HUES64 (cell line): ENCODE measurements around the gene SART3.

Experiments
- H3K27ac ChIP-seq: 2 replicates; pipeline ENCODE4 v1.7.0; 2013; ENCODE audit warnings: low read depth, low read length, inconsistent platforms
- H3K27me3 ChIP-seq: 2 replicates; pipeline ENCODE4 v1.6.1; 2013; ENCODE audit warnings: mild to moderate bottlenecking, low read length; ENCODE audit not compliant: insufficient read depth
- H3K36me3 ChIP-seq: 2 replicates; pipeline ENCODE4 v1.6.1; 2013; ENCODE audit warnings: mild to moderate bottlenecking, low read length; ENCODE audit not compliant: insufficient read depth
- H3K4me1 ChIP-seq: 2 replicates; pipeline ENCODE4 v1.6.1; 2013; ENCODE audit warnings: mild to moderate bottlenecking, low read length, moderate library complexity; ENCODE audit not compliant: insufficient read depth
- H3K4me3 ChIP-seq: 2 replicates; pipeline ENCODE4 v1.5.1; 2013; ENCODE audit warnings: mild to moderate bottlenecking, low read length, moderate library complexity
- H3K9ac ChIP-seq: 2 replicates; pipeline ENCODE4 v1.6.1; 2013; ENCODE audit warnings: mild to moderate bottlenecking, low read depth, low read length
- H3K9me3 ChIP-seq: 2 replicates; pipeline ENCODE4 v1.6.1; 2013; ENCODE audit warnings: low read depth, low read length; ENCODE audit not compliant: insufficient read depth
- WGBS: fragments of 150-250, 120-280 bp; methylation state at CpG from one replicate; pipeline ENCODE4 v1.1.7; 2013; ENCODE audit warnings: missing lambda C conversion rate; 5-methylcytosine and 5-hydroxymethylcytosine counted together

Gene SART3

DNA sequence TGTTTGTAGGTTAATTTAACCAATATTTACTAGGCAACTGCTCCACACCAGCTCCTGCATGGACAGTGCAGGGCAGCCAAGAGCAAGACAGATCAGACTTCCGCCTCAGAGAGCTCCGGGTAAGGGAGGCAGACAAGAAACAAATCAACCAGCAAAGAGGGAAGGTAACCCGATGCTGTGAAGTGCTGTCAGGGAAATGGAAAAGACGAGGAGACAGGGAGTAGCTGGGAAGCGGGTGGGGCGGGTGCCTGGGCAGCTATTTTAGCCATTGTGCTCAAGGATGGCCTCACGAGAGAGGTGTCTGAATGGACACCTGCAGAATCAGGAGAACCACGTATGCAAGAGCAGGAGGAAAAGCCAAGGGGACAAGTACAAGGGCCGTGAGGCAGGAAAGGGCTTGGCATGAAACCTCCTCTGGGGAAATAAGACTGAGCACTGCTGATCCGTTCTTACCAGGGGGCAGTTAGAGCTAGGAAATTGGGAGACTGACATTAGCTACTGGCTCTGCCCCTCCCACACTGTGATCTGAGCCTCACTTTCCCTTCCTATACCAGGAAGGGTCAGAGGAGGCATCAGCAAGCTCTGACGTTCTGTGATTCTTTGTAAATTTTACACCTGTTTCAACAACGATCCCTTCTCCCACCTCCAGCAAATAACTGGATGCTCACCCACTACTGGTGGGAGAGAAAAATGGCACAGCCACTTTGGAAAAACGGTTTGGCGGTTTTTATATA, 43.4 kb upstream of the SART3 start:
- Histone ChIP-seq H3K4me1 (0 out of 2 replicates have a peak, but pooled peaks cover 4% of the 10 kb centered on the region), H3K36me3 (no peaks in the 10 kb centered on the region), H3K4me3 (no peak overlapping the region), H3K9ac (no peak overlapping the region), H3K27me3 (no peaks in the 10 kb centered on the region), H3K9me3 (no peaks in the 10 kb centered on the region), H3K27ac (no peak overlapping the region)
- 60% methylated on average over 14 of the region's 14 CpGs for WGBS

DNA sequence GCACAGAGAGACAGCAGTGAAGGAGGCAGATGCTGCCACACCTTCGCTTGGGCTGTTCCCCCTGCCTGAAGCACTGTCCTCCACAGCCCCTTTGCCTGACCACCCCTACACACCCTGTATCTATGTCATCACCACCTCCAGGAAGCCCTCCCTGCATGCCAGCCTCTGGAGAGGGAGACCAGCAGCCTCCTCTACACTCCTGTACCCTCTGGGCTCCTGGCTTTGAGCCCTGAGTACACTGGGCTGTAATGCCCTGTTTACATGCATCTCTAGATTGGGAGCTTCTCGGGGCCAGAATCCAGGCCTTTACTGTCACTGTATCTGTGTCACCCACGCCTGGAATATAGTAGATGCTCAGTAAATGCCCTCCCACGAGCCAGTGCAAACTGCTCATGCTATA, 42.8 kb upstream of the SART3 start:
- Histone ChIP-seq H3K9me3 (no peaks in the 10 kb centered on the region), H3K36me3 (no peaks in the 10 kb centered on the region), H3K4me3 (no peak overlapping the region), H3K4me1 (0 out of 2 replicates have a peak, but pooled peaks cover 4% of the 10 kb centered on the region), H3K27me3 (no peaks in the 10 kb centered on the region), H3K9ac (no peak overlapping the region), H3K27ac (no peak overlapping the region)
- 92% methylated on average over 4 of the region's 4 CpGs for WGBS

DNA sequence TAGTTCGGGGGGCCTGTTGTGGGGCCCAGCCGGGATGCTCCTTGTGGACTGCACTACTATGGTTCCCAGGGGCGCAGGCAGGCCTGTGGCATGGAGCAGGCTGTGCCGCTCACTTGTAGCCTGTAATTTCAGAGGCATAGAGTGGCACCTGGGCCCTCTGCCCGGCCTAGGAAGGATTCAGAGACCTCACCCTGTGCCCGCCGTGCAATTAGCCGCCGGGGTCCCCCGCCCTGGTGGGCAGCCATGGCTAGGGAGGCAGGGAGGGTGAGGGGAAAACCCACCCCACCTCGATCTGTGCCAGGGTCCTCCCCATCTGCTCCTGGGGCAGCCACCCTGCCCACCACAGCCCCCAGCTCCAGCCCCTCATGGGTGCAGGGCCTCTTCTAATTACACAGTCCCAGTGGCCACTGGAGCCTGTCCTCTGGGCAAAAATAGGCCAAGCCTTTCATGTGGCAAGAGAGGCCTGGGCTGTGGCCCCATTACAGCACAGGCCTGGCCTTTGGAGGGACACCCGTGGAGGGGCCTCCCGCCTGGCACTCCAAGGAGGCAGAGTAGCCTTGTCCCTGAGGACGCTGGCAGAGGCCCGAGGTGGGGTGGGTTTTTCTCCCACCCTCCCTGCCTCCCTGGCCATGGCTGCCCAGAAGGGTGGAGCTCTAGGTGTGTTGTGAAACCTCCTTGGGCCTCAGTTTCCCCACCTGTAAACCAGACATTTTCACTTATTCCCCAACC, 42.2 kb upstream of the SART3 start:
- Histone ChIP-seq H3K36me3 (no peaks in the 10 kb centered on the region), H3K4me3 (no peak overlapping the region), H3K27ac (no peak overlapping the region), H3K9ac (no peak overlapping the region), H3K4me1 (0 out of 2 replicates have a peak, but pooled peaks cover 4% of the 10 kb centered on the region), H3K27me3 (no peaks in the 10 kb centered on the region), H3K9me3 (no peaks in the 10 kb centered on the region)
- 95% methylated on average over 15 of the region's 15 CpGs for WGBS

DNA sequence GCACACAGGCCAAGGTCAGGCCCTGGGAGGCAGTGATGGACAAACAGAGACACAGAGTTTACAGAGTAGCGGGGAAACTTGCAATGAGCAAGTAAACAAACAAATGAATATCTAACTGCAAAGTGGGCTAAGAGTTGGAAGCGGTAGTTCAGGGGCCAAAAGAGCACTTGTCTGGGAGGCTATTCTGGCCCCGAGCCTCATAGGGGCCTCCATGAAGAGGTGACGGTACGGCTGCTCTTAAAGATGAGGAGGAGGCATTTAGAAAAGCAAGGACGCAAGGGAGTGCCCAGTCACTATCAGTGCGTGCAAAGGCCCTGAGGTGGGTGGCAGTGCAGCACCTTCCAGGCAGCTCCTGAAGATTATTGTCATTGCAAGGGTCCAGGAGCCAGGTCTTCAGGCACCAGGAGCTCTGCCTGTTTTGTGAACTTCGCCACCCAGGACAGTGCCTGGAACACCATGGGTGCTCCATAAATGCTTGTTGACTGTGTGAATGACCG, 41.3 kb upstream of the SART3 start:
- 0 out of 2 replicates have a peak, but pooled peaks cover 4% of the 10 kb centered on the region for H3K4me1 ChIP-seq
- no peak overlapping the region for H3K4me3 ChIP-seq
- no peaks in the 10 kb centered on the region for H3K36me3 ChIP-seq
- no peak overlapping the region for H3K9ac ChIP-seq
- H3K27ac ChIP-seq = no peak overlapping the region
- H3K9me3 ChIP-seq = no peaks in the 10 kb centered on the region
- H3K27me3 ChIP-seq = no peaks in the 10 kb centered on the region
- 94% methylated on average over 9 of the region's 9 CpGs for WGBS

DNA sequence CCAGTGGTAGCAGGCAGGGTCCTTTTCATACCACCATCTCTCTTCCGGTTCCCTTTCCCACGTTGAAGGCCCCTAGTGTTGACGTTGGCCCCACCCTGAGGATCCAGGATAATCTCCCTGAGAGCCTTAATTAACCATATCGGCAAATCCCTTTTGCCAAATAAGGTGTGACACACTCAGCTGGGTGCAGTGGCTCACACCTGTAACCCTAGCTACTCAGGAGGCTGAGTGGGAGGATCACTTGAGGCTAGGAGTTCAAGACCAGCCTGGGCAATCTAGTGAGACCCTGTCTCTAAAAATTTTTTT, 39.7 kb upstream of the SART3 start:
- H3K4me3 ChIP-seq = no peak overlapping the region
- no peaks in the 10 kb centered on the region for H3K36me3 ChIP-seq
- H3K27me3 ChIP-seq = no peaks in the 10 kb centered on the region
- H3K27ac ChIP-seq = no peak overlapping the region
- 0 out of 2 replicates have a peak, but pooled peaks cover 4% of the 10 kb centered on the region for H3K4me1 ChIP-seq
- 72% methylated on average over 4 of the region's 4 CpGs for WGBS
- no peaks in the 10 kb centered on the region for H3K9me3 ChIP-seq
- no peak overlapping the region for H3K9ac ChIP-seq

DNA sequence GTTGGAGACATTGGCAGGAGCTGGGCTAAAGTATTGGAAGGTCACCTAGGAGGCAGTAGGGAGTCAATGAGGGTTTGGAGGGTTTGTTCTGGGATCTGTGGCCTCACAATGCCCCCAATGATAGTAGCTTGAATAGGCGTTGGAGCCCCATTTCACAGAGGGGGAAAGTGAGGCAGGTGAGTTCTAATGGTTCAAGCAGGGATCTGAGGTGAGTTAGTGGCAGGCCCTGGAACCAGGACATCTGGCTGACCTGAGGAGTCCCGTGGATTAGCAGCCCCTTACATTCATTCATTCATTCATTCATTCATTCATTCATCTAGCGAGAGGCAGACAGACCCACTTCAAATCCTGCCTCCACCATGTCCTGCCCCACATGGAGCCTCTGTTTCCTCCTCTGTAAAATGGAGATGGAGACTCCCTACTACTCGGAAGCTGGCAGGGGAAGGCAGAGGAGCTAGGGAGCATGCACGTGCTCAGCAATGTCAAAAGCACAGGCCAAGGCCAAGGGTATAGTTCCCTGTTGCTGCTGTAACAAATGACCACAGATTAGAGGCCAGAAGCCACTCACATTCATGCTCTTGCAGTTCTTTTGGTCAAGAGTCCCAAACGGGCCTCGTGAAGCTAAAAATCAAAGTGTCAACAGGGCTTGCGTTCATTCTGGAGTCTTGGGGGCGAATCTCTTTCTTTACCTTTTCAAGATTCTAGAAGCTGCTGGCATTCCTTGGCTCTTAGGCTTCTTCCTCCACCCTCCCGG, 39.2 kb upstream of the SART3 start:
- H3K36me3 ChIP-seq = no peaks in the 10 kb centered on the region
- no peak overlapping the region for H3K27ac ChIP-seq
- 88% methylated on average over 10 of the region's 10 CpGs for WGBS
- H3K4me1 ChIP-seq = 0 out of 2 replicates have a peak, but pooled peaks cover 4% of the 10 kb centered on the region
- H3K27me3 ChIP-seq = no peaks in the 10 kb centered on the region
- H3K9ac ChIP-seq = no peak overlapping the region
- H3K9me3 ChIP-seq = no peaks in the 10 kb centered on the region
- H3K4me3 ChIP-seq = no peak overlapping the region

DNA sequence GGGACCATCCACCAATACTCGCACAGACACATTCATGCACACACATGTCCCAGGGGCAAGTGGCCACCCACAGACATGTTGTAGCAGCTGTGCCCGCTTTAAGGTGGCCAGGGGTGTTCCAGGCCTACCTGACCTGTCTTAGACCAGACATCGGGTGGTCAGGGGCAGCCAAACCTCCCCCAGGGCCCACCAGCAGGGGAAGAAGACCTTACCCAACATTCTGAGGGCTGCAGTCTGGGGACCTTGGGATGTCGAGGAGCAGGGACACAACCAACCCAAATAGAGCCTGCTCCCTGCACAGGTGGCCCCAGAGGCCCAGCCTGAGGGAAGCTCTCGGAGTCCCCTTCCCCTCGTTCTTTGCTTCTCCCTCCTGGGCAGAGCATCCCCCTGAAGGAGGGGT, 38.6 kb upstream of the SART3 start:
- H3K4me1 ChIP-seq = 0 out of 2 replicates have a peak, but pooled peaks cover 3% of the 10 kb centered on the region
- no peak overlapping the region for H3K9ac ChIP-seq
- H3K4me3 ChIP-seq = no peak overlapping the region
- H3K36me3 ChIP-seq = no peaks in the 10 kb centered on the region
- H3K27ac ChIP-seq = no peak overlapping the region
- 78% methylated on average over 6 of the region's 6 CpGs for WGBS
- no peaks in the 10 kb centered on the region for H3K9me3 ChIP-seq
- no peaks in the 10 kb centered on the region for H3K27me3 ChIP-seq

DNA sequence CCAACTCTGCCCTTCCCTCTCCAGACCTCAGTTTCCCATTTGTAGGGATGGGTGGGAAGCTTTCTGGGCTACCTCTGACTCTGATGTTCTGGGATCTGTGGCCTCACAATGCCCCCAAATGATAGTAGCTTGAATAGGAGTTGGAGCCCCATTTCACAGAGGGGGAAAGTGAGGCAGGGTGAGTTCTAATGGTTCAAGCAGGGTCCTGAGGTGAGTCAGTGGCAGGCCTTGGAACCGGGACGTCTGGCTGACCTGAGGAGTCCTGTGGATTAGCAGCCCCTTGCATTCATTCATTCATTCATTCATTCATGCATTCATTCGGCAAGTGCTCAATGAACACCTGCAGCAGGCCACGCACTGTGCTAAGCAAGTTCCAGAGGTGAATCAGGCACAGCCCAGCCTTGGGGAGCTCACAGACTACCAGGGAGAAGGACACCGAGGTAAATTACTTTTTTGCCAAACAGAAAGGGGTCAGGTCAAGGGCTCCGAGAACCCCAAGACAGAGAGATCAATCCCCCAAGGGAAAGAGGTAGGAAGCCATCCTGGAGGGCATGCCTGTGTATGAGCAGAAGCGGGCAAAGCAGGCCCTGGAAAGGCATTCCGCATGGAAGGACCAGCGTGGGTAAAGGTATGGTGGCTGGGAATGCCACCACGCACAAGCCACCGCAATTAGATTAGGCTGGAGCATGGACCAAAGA, 37.7 kb upstream of the SART3 start:
- WGBS = 94% methylated on average over 11 of the region's 11 CpGs

DNA sequence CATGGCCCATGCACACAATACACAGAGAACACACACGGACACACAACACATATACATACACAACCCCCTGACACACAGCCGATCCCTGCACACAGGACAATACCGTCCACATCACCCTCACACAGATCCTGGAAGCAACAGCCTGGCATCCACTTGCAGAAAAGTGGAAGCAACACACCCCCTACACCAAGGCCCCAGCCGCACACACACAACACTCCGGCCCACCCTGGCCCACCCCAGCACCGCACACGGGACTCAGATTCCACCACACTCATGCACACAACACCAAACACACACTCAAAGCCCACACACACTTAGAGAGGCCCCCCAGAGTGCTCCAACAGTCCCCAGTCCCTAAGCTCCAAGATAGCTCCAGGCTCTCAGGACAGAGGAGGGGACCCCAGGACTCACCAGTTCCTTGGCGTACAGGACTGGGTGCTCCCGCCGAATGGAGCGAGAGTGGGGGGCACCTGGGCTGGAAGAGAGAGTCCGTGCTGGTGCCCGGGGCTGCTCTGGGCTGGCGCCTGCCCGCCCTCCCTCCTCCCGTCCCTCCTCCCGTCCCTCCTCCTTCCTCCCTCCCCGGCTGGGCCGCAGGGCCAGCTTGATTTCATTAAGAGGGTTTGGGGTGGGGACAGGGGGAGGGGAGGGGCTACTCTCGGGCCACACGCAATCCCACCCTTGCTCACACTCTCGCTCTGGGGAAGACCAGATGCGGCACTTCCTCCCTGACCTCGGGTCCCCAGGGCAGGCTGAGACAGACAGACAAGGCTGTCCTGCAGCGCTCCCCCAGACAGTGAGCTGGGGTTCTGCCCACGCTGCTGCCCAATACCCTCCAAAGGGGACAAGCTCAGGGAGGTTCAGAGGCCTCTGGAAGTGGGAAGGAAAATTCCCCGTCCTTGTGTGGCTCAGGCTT, 36.8 kb upstream of the SART3 start, which contains the start of gene TMEM119:
Gene TMEM119, minus strand, starts transcription at position 526 of the 913 bp plus-strand sequence. CDS start 5,701 bp downstream, outside the sequence.
- no peaks in the 10 kb centered on the region for H3K36me3 ChIP-seq
- no peaks in the 10 kb centered on the region for H3K27me3 ChIP-seq
- no peak within 1 kb of the TSS for H3K4me3 ChIP-seq
- H3K27ac ChIP-seq = no peak within 1 kb of the TSS
- WGBS = 65% methylated on average over 19 of the region's 27 CpGs
- no peaks in the 10 kb centered on the region for H3K4me1 ChIP-seq
- H3K9me3 ChIP-seq = no peaks in the 10 kb centered on the region
- no peak within 1 kb of the TSS for H3K9ac ChIP-seq

More for the DNA sequence above, 37.7 kb upstream of the SART3 start:
- no peaks in the 10 kb centered on the region for H3K4me1 ChIP-seq
- H3K27ac ChIP-seq = no peak overlapping the region
- H3K36me3 ChIP-seq = no peaks in the 10 kb centered on the region
- no peaks in the 10 kb centered on the region for H3K9me3 ChIP-seq
- no peak overlapping the region for H3K4me3 ChIP-seq
- no peaks in the 10 kb centered on the region for H3K27me3 ChIP-seq
- no peak overlapping the region for H3K9ac ChIP-seq
